HG03378 (cell line): ENCODE results near the gene TRPM4.
A peak's percentile ranks its signal among the peaks of the same experiment; 100 is the strongest.
"Not testable (repeated sequence)": the region's sequence is repeated elsewhere in the genome, so short reads cannot be mapped to it uniquely, and the experiment has no call there.

Experiments used
- ATAC-seq: cut with Tn5 transposase; IDR thresholded peaks from one replicate; pipeline ENCODE4 v1.9.1; 2021; ENCODE audit warnings: mild to moderate bottlenecking, moderate library complexity; ENCODE audit not compliant: unreplicated experiment

Gene TRPM4

GRCh38 chr19:49157445-49158224, at the start of gene TRPM4:
Gene TRPM4, plus strand, starts transcription at chr19:49157792. Its CDS starts 75 bp downstream, at chr19:49157867.
- no peak for ATAC-seq

- no peak for ATAC-seq
Observed at GRCh38 chr19:49109051-49109450, 48.5 kb upstream of the TRPM4 start.

GRCh38 chr19:49109569-49110233, 47.9 kb upstream of the TRPM4 start:
- ATAC-seq: no peak

- ATAC-seq: no peak
Observed at GRCh38 chr19:49110567-49110966, 47.0 kb upstream of the TRPM4 start.

- no peak for ATAC-seq
Observed at GRCh38 chr19:49111218-49111998, 46.2 kb upstream of the TRPM4 start.

GRCh38 chr19:49113762-49114629, 43.6 kb upstream of the TRPM4 start, which contains the start of gene LIN7B:
Gene LIN7B, plus strand, starts transcription at chr19:49114370. Its CDS starts 35 bp downstream, at chr19:49114405.
- ATAC-seq: no peak

- no peak for ATAC-seq
Observed at GRCh38 chr19:49114630-49115363, 42.8 kb upstream of the TRPM4 start.

- ATAC-seq: no peak
Observed at GRCh38 chr19:49116544-49116943, 41.0 kb upstream of the TRPM4 start.

GRCh38 chr19:49117677-49118564, 39.7 kb upstream of the TRPM4 start:
- ATAC-seq: no peak

GRCh38 chr19:49118565-49119410, 38.8 kb upstream of the TRPM4 start, which contains the start of gene C19orf73:
Gene C19orf73, minus strand, starts transcription at chr19:49119143. Its CDS starts 121 bp downstream, at chr19:49119022.
- ATAC-seq: peak; percentile 46

GRCh38 chr19:49119411-49120324, 37.9 kb upstream of the TRPM4 start, which contains the start of gene PPFIA3:
Gene PPFIA3, plus strand, starts transcription at chr19:49119544. Its CDS starts 8,330 bp downstream, at chr19:49127874.
- no peak for ATAC-seq

GRCh38 chr19:49120325-49120683, 37.3 kb upstream of the TRPM4 start:
- no peak for ATAC-seq

GRCh38 chr19:49120868-49121267, 36.7 kb upstream of the TRPM4 start:
- ATAC-seq: no peak

GRCh38 chr19:49121841-49122240, 35.8 kb upstream of the TRPM4 start:
- ATAC-seq: not testable (repeated sequence)

GRCh38 chr19:49123285-49123684, 34.3 kb upstream of the TRPM4 start:
- not testable (repeated sequence) for ATAC-seq

- no peak for ATAC-seq
Observed at GRCh38 chr19:49125025-49125731, 32.4 kb upstream of the TRPM4 start.
